Testis (tissue), 2 donors: ENCODE results near the gene SLC22A23.

ENCODE experiments used
- POLR2A ChIP-seq: fragments of 450-650 bp; IDR thresholded peaks from one replicate; pipeline ENCODE4 v1.6.1; 2017; ENCODE audit warnings: antibody characterized with exemption, mild to moderate bottlenecking, moderate library complexity
- TF ChIP-seq, protein P1 (sequence below), 3 experiments: fragments of 450-650 bp in 2 of 3; fragments of 200-600 bp in 1 of 3; sonication (generic) in 1 of 3; IDR thresholded peaks; one replicate each; pipeline ENCODE4 v1.5.1; 2016 to 2019; ENCODE audit warnings: antibody characterized with exemption in 3 of 3, mild to moderate bottlenecking in 2 of 3, moderate library complexity in 1 of 3

DNA sequence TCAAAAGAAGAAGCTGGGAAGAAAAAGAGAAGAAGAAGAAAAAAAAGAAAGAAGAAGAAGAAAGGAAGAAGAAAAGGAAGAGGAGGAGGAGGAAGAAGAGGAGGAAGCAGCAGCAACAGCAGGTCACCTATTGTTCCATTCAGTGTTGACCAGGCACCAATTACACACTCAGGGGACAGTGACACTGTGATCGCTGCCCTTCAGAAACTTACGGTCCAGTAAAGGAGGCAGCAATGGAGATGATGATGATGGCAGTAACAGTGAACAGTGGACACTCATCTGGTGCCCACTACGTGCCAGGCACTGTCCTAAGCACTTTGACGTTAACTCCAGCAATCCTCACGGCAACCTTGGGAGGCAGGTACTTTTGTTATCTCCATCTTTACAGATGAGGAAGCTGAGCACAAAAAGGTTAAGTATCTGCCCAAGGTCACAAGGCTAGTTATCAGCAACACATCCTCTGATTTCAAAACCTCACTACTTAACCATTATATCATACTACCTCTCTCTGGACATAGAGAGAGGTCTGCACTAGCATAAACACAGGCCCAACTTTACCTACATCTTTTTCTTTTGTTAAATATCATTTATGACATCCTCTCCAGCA is 83.2 kb downstream of the SLC22A23 start:
- TF ChIP-seq, protein P1, sequence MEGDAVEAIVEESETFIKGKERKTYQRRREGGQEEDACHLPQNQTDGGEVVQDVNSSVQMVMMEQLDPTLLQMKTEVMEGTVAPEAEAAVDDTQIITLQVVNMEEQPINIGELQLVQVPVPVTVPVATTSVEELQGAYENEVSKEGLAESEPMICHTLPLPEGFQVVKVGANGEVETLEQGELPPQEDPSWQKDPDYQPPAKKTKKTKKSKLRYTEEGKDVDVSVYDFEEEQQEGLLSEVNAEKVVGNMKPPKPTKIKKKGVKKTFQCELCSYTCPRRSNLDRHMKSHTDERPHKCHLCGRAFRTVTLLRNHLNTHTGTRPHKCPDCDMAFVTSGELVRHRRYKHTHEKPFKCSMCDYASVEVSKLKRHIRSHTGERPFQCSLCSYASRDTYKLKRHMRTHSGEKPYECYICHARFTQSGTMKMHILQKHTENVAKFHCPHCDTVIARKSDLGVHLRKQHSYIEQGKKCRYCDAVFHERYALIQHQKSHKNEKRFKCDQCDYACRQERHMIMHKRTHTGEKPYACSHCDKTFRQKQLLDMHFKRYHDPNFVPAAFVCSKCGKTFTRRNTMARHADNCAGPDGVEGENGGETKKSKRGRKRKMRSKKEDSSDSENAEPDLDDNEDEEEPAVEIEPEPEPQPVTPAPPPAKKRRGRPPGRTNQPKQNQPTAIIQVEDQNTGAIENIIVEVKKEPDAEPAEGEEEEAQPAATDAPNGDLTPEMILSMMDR (IDR thresholded peaks at IDR 0.05), result no peak
- TF ChIP-seq POLR2A, result no peak
